ENCODE results near the gene HIF1AN.

HIF1AN gene

DNA sequence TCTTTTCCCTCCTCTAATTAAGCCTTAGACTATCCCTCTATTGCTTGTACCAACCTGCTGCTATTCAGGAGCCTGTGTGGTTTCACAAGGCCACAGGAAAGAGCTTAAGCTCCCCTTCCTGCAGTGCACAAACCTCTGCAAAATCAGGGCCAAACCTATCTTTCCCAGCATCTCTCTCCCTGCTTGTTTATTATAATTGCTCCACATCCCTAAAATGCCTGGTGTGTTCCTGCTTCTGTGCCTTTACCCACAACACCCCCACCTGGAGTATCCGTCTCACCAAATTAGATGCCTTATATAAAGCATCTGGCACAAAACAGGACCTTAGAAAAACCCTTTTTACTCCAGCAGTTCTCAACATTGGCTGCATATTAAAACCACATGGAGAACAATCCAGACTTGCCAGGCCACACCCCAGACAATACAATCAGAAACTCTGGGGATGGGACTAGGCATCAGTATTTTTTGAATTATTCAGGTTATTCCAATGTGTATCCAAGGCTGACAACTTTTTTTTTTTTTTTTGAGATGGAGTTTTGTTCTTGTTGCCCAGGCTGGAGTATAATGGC, 32.7 kb upstream of the HIF1AN start:
- no peak overlapping the region for H3K4me3 ChIP-seq (ENCODE audit: low read depth, low read length)
- TF ChIP-seq, protein P1, sequence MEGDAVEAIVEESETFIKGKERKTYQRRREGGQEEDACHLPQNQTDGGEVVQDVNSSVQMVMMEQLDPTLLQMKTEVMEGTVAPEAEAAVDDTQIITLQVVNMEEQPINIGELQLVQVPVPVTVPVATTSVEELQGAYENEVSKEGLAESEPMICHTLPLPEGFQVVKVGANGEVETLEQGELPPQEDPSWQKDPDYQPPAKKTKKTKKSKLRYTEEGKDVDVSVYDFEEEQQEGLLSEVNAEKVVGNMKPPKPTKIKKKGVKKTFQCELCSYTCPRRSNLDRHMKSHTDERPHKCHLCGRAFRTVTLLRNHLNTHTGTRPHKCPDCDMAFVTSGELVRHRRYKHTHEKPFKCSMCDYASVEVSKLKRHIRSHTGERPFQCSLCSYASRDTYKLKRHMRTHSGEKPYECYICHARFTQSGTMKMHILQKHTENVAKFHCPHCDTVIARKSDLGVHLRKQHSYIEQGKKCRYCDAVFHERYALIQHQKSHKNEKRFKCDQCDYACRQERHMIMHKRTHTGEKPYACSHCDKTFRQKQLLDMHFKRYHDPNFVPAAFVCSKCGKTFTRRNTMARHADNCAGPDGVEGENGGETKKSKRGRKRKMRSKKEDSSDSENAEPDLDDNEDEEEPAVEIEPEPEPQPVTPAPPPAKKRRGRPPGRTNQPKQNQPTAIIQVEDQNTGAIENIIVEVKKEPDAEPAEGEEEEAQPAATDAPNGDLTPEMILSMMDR (IDR thresholded peaks at IDR 0.05; ENCODE audit: low read depth, low read length), result no peak

DNA sequence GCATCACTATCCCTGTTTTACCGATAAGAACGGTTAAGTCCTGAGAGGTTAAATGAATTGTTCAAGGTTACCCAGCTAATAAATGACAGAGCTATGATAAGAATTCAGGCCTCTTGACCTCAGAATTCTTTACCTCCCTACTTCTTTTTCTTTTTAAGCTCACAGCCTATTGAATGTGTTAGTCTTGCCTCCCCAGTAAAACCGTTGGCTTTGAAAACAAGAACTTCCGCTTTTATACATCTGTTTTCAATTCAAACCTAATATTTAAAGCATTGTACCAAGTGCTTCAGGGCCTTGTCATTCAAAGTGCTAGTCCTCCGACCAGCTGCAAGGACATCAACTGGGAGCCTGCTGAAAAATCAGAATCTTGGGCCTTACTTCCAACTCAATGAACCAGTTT, 31.6 kb upstream of the HIF1AN start:
- H3K4me3 ChIP-seq (ENCODE audit: low read depth, low read length), result no peak overlapping the region
- TF ChIP-seq, protein P1 (IDR thresholded peaks at IDR 0.05; ENCODE audit: low read depth, low read length), result no peak

DNA sequence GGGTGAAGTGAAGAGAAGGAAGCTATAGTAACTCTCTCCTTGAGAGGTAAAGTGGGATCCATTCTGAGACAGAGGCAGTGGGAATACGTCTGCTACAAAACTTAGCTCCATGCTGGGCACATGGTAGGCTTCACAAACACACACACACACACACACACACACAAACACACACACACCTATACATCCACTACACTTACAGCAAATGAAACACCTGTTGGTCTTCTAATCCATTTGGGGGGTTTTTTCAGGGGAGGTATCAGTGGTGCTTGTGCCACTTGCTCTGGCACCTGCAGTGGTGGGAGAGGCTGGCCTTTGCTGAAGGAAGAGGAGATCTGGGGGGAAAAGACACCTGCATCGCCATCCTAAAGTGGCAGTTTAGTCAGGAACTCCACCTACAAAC, 30.6 kb upstream of the HIF1AN start:
- no peak overlapping the region for H3K4me3 ChIP-seq (ENCODE audit: low read depth, low read length)
- TF ChIP-seq, protein P1 (IDR thresholded peaks at IDR 0.05; ENCODE audit: low read depth, low read length), result no peak

DNA sequence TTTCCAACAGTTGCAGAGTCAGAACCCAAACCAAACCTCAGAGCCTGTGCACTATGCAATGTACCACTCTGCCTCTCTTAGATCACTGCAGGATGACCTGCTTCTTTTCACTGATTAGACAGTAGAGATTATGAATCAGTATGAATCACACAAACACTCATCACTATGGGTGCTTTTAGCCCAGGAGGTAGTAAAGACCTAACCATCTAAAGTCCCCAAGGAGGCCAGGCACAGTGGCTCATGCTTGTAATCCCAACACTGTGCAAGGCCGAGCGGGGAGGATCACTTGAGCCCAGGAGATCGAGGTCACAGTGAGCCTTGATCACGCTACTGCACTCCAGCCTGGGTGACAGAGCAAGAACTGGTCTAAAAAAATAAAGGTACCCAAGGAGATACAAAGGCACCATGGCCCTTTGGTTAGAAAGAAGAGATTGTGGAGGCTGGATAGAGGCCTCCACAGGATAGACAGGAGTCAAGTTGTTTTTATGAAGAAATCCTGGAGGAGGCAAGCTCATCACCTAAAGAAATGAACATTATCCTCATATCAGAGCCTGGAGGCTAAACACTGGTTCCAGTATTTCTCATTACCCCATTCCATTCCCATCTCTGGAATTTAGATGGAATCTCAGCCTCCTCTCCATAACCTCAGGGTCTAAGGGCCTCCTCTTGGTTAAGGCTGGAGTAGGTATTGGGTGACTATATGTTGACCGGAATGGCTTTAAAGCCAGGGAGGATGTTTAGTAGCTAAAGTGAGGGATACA, 29.0 kb upstream of the HIF1AN start:
- no peak overlapping the region for H3K4me3 ChIP-seq (ENCODE audit: low read depth, low read length)
- TF ChIP-seq, protein P1 (IDR thresholded peaks at IDR 0.05; ENCODE audit: low read depth, low read length), result no peak

DNA sequence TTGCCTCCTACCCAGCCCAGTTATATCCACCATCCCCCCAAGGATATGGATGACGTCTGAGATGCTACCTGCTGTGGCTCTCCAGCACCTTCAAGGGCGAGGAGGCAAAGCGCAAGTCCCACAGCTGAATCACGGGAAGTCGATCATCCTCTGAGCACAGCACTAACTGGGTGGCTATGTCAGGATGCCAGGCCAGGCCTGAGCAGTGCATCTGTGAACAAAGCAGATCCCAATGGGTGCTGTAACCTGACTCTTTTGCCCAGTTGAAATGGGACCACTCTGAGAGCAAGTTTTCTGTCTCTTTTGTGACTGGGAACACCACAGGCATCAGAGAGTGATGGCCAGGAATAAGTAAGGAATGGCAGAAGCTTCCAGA, 28.4 kb upstream of the HIF1AN start:
- no peak overlapping the region for H3K4me3 ChIP-seq (ENCODE audit: low read depth, low read length)
- TF ChIP-seq, protein P1 (IDR thresholded peaks at IDR 0.05; ENCODE audit: low read depth, low read length), result no peak

DNA sequence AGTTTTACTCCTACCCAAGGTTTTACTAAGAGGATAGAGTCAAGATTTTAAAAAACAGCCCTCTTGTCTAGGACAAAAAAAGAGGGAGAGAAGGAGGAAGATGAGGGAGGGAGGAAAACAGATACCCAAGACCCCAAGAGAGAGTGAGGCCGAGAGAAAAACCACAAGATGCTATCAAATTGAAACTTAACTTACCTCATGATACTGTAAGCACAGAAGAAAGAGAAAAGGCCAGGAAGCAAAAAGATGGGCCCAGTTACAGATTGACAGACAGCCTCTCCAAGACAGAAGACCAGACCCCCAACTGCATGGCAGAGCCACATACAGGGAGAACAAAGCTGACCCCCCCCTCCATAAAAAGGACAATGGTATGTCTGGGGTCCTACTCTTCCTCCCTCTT, 27.5 kb upstream of the HIF1AN start:
- no peak overlapping the region for H3K4me3 ChIP-seq (ENCODE audit: low read depth, low read length)
- TF ChIP-seq, protein P1 (IDR thresholded peaks at IDR 0.05; ENCODE audit: low read depth, low read length), result no peak

DNA sequence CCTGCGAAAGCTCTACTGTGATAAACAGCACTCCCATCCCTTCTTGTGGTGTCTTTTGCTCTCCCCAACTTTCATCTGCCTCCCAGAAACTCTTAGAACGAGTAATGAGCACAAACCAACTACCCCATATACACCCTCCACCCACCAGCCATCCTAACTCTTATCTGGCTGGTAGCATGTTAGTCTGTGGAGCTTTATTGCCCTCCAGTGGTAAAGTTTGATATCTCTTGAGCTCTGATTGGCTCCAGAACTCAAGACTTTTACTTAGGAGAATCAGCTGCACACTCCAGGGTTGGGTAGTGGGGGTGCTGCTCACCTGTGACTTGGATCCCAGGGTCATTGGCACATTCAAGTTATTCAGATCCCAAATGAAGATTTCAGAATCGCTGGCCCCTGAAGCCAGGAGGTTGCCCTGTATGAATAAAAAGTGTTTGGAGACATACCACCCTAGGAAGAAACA, 27.0 kb upstream of the HIF1AN start:
- H3K4me3 ChIP-seq (ENCODE audit: low read depth, low read length), result no peak overlapping the region
- TF ChIP-seq, protein P1 (IDR thresholded peaks at IDR 0.05; ENCODE audit: low read depth, low read length), result peak; percentile 51; the same call in 1 of the 2 replicates
